H4 (cell line): ENCODE data around the gene PDLIM4. TPM values are rescaled to one million over a fixed set of nuclear protein-coding genes. Genes with fewer than 3 reads are reported as not detected.

Experiments used
- DNase-seq: peaks from one replicate; pipeline ENCODE4 v3.0.0-alpha.2; 2015; ENCODE audit warnings: low spot score
- total RNA-seq: library from RNA; depleted of rRNA; stranded (reverse); fragments of >200 nt; shearing (Covaris generic); gene quantifications from 2 replicates; pipeline ENCODE4 v1.2.3, GENCODE V29; 2014

Gene PDLIM4
- total RNA-seq, 1 experiment from 2014 or later = 96.0 TPM

DNA sequence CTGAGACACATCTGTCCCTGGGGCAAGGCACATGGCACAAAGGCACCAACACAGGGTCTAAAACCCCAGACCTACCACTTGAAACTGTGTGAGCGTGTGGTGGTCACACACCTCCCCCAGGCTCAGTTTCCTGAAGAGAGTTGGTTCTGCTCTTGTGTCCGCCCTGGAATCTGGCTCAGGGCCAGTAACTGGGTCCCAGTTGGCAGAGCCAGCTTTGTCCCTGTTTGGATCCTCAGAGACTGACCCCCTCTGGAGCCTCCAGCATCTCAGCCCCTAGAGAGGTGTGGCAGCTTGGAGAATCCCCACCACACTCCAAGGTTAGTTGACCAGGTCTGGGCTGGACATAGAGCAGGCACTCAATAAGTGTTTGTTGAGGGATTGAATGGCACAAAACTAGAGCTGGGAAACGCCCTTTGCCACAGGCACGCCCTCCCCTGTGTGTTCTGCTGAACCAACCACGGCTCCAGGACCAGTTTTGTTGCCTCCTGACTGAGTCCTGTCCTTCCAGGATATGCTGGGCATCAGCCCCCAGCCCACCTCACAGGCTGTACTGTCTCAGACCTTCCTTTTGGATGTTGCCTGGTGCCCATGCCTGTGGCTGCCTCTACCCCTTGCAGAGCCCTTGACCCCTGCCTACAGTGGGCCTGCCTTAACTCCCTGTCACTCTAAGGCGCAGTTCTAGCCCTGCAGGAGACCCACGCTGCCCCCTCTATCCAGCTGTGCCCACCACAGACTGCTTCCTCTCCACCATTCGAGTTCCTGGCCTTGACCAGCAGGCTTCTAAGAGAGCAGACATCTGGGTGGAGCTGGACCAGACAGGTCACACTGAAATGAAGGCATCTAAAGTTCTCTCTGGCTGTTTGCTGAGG, 3.8 kb upstream of the PDLIM4 start:
- DNase-seq = no peak

DNA sequence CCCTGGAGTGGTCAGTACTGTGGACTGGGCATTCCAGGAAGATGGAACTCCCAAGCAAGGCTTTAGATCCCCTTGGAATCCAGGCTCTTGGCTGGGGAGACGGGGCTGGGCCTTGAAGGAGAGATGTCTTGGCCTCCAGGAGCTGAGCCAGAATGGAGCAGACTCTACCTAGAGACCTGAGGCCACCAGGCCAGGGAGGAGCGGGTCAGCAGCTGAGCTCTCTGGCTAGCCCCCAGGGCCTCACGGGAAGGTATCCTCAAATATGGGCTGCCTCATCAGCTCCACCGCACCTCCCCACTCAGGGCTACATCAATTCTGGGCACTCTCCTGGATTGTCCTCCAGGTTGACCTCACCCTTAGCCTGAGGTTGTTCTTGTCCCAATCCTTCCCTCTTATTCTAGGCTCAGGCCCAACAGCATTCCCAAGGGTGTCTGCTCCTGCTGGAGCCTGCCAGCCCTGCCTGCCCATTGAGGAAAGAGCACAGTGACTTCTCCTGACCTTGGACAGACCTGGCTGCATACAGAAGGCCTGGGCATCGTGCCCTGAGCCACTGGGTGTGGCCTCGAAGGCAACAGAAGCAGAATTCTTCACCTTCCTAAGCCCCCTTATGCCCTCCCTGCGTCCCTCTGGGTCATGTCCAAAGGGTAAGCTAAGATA, 3.0 kb upstream of the PDLIM4 start:
- DNase-seq = no peak

GRCh38 chr5:132256086-132256782, 1.3 kb upstream of the PDLIM4 start:
- DNase-seq = no peak

- DNase-seq = no peak
Measured at GRCh38 chr5:132256783-132257130, 739 bp upstream of the PDLIM4 start.

- no peak for DNase-seq
Measured at GRCh38 chr5:132258102-132259068, 889 bp downstream of the PDLIM4 start.

DNA sequence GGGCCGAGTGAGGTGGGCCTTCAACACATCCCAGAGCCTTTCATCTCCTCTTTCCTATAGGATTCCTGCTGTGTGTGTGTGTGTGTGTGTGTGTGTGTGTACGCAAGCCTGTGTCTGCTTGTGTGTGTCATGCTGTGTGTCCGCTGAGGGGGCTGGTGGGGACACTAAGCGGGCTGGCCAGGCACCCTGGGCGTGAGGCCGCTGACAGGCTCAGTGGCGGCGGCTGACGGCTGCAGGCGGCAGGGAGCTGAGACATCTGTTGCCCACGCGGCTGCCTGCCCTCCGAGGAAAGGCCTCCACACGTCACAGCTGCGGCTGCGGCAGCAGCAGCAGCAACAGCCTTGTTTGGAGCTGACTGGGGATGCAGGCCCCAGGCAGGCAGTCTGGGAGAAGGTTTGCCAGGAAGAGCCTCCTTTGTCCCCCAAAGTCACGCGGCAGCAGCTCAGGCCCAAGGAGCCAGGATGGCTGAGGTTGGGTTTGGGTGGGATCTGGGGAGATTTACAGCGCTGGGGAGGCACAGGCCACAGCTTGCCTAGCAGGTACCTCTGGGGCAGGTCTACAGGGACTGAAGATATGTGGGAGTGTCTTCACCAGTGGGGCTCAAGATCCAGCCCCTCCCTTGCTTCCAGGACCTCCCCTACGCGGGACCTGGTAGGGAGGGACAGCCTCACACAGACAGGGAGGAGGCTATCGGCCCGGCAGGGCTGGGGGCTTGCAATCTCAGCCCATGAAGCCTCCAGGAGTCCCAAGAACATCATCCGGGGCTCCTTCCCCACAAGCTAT, 1.8 kb downstream of the PDLIM4 start:
- peak; percentile 85 for DNase-seq

GRCh38 chr5:132260051-132260450, 2.6 kb downstream of the PDLIM4 start:
- peak; percentile 59 for DNase-seq

- peak; percentile 96 for DNase-seq
Measured at GRCh38 chr5:132260714-132261551, 3.4 kb downstream of the PDLIM4 start.

DNA sequence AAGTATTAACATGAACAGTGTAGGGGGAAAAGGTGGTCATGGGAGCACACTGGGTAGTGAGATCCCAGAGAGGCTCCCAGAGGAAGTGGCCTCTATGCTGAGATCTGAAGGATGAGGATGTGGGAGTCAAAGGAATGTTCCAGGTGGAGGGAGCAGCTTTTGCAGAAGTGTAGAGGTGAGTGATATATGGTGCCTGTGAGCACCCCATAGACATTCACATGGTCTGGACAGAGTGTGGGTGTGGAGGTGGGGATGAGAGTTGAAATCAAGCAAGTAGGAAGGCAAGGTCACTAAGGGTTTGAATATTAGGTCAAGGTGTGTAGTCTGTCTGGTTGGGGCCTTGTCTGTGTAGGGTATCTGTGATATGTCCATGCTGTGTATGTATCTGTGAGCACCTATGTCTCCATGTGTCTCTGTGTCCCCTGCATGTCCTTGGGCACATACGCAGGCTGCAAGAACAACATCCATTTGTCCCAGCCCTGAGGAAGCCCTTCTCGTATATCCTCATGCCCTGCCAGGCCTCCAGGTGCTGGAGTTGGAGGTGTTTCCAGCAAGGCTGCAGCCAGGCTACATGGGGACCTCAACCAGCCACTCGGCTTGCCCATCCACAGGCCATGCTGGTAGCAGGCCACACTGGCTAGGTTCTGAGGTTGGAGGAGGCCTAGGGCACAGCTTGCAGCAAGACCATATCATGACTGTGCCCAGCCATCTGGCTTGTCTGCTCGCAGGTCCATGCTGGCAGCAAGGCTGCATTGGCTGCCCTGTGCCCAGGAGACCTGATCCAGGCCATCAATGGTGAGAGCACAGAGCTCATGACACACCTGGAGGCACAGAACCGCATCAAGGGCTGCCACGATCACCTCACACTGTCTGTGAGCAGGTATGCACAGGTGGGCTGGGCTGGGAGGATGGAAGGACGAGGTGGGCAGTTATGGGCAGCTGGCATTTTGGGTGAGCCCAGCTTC, 4.7 kb downstream of the PDLIM4 start:
- DNase-seq = no peak

- DNase-seq = no peak
Measured at GRCh38 chr5:132262882-132263547, 5.5 kb downstream of the PDLIM4 start.

GRCh38 chr5:132263548-132264261, 6.2 kb downstream of the PDLIM4 start:
- DNase-seq = peak; percentile 62

GRCh38 chr5:132264546-132265335, 7.2 kb downstream of the PDLIM4 start:
- DNase-seq = no peak

DNA sequence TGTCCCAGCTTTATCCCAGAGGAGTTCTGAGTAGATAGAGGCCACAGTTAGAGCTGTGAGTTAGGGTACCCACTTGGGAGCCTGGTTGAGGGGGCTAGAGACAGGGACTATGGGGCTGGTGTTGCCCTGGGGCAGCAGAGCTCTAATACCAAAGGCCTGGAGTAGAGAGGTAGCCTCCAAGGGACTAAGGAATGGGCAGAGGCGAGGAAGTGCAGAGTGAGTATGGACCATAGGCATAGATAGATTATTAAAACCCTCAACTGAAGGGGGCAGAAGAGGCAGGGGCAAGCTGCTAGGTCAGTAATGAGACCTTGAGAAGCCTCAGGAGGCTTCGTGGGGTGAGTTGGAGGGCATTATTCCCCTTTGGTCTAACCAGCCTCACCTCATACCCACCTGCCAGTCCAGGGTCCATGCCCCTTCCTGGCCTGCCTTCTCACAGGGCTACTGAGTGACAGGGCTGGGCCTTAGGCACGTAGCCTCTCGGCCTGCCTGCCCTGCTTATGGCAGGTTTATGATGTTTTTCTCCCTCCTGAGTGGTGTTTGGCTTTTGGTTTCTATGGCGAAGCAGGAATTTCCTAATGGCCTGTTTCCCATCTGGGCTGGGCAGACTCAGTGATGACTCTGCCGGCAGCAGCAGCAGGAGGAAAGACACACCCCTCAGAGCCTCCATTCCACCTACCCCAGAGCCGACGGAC, 8.0 kb downstream of the PDLIM4 start:
- DNase-seq = peak; percentile 86

GRCh38 chr5:132266031-132266835, 8.7 kb downstream of the PDLIM4 start:
- no peak for DNase-seq

- no peak for DNase-seq
Measured at GRCh38 chr5:132266836-132267160, 9.3 kb downstream of the PDLIM4 start.
